Measurements from ENCODE around the gene ANKS1B.

Gene ANKS1B

DNA sequence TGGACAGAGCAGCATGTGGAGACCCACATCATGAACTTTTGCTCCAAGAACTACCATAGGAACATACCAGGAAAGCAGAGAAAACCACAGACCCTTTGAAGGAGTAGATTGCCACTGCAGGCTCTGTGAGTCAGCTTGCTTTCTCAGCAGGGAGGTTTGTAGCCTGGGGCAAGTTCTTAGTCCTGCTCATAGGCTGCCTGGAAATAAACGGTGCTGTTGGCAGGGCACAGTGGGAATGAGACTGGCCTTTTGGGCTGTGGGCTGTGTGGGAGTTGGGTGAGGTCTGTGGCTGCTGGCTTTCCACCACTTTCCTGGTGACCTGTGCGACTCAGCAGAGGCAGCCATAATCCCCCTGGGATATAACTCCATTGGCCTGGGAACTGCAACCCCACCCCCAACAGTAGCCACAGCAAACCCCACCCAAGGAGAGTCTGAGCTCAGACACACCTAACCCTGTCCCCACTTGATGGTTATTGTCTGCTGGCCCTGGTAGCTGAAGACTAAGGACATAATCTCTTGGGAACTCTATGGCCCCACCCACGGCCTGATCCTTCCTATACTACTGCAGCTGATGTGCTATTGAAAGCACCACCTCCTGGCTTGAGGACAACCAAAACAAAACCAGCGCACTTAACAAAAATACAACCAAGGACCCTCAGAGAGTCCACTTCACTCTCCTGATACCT is 529.2 kb downstream of the ANKS1B start:
- Histone ChIP-seq H3K4me3 (ENCODE audit: low read length in 2 of 2) (no peak overlapping the region), H3K9me3 (ENCODE audit: control insufficient read depth in 2 of 2, low read length in 2 of 2) (no peaks in the 10 kb centered on the region), H3K27me3 (ENCODE audit: control insufficient read depth in 1 of 2, insufficient read depth in 2 of 2, low read length in 2 of 2) (no peaks in the 10 kb centered on the region), H3K36me3 (ENCODE audit: control insufficient read depth in 2 of 2, insufficient read depth in 2 of 2, low read length in 2 of 2) (no peaks in the 10 kb centered on the region), H3K9ac (ENCODE audit: low read length in 2 of 2) (no peak overlapping the region), H3K27ac (ENCODE audit: low read length) (no peak overlapping the region), H3K4me1 (ENCODE audit: control insufficient read depth, insufficient read depth, low read length) (peaks cover 5% of the 10 kb centered on the region)

DNA sequence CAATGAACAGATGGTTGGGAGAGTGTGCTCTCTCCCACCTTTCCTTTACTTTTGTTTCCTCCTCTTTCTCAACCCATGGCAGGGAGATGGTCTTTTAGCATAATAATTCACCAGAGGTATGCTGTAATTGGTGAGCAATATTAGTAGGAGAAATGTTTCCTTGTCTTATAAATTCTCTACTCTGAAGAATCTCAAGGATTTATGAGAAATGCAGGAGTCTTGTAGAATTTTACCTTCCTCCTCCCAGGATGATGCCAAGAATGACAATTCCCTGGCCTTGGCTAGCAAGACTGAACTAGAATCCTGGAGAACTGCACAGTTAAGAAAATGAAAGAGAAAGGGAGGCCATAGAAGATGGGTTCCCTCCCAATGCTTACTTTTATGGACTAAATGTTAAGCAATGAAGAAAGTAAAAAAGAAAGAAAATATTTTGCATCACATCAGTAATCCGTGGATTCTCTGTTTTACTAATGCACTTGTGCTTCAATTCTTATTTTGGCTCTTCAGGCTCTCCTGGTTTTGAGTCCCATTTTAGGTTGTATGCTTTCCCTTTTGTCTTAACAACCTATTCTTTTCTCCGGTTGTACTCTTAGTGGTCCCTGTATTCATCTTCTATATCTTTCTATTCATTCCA is 530.1 kb downstream of the ANKS1B start:
- H3K36me3 ChIP-seq (ENCODE audit: control insufficient read depth in 2 of 2, insufficient read depth in 2 of 2, low read length in 2 of 2): no peaks in the 10 kb centered on the region
- no peak overlapping the region for H3K4me3 ChIP-seq (ENCODE audit: low read length in 2 of 2)
- no peaks in the 10 kb centered on the region for H3K27me3 ChIP-seq (ENCODE audit: control insufficient read depth in 1 of 2, insufficient read depth in 2 of 2, low read length in 2 of 2)
- H3K27ac ChIP-seq (ENCODE audit: low read length): no peak overlapping the region
- H3K9ac ChIP-seq (ENCODE audit: low read length in 2 of 2): no peak overlapping the region
- peaks cover 5% of the 10 kb centered on the region for H3K4me1 ChIP-seq (ENCODE audit: control insufficient read depth, insufficient read depth, low read length)
- no peaks in the 10 kb centered on the region for H3K9me3 ChIP-seq (ENCODE audit: control insufficient read depth in 2 of 2, low read length in 2 of 2)

GRCh38 chr12:99453836-99454538 is 530.7 kb downstream of the ANKS1B start:
- Histone ChIP-seq H3K9ac (ENCODE audit: low read length in 2 of 2) (no peak overlapping the region), H3K36me3 (ENCODE audit: control insufficient read depth in 2 of 2, insufficient read depth in 2 of 2, low read length in 2 of 2) (no peaks in the 10 kb centered on the region), H3K27ac (ENCODE audit: low read length) (peak overlapping the region; percentile 25), H3K9me3 (ENCODE audit: control insufficient read depth in 2 of 2, low read length in 2 of 2) (no peaks in the 10 kb centered on the region), H3K4me3 (ENCODE audit: low read length in 2 of 2) (no peak overlapping the region), H3K4me1 (ENCODE audit: control insufficient read depth, insufficient read depth, low read length) (peaks cover 5% of the 10 kb centered on the region), H3K27me3 (ENCODE audit: control insufficient read depth in 1 of 2, insufficient read depth in 2 of 2, low read length in 2 of 2) (no peaks in the 10 kb centered on the region)

- Histone ChIP-seq H3K27ac (ENCODE audit: low read length) (no peak overlapping the region), H3K4me3 (ENCODE audit: low read length in 2 of 2) (no peak overlapping the region), H3K36me3 (ENCODE audit: control insufficient read depth in 2 of 2, insufficient read depth in 2 of 2, low read length in 2 of 2) (no peaks in the 10 kb centered on the region), H3K9ac (ENCODE audit: low read length in 2 of 2) (no peak overlapping the region), H3K4me1 (ENCODE audit: control insufficient read depth, insufficient read depth, low read length) (peaks cover 5% of the 10 kb centered on the region), H3K9me3 (ENCODE audit: control insufficient read depth in 2 of 2, low read length in 2 of 2) (no peaks in the 10 kb centered on the region), H3K27me3 (ENCODE audit: control insufficient read depth in 1 of 2, insufficient read depth in 2 of 2, low read length in 2 of 2) (no peaks in the 10 kb centered on the region)
Observed at GRCh38 chr12:99450036-99450630, 534.6 kb downstream of the ANKS1B start.

GRCh38 chr12:99444859-99445316 is 539.8 kb downstream of the ANKS1B start:
- H3K9me3 ChIP-seq (ENCODE audit: control insufficient read depth in 2 of 2, low read length in 2 of 2): no peaks in the 10 kb centered on the region
- no peaks in the 10 kb centered on the region for H3K4me1 ChIP-seq (ENCODE audit: control insufficient read depth, insufficient read depth, low read length)
- H3K4me3 ChIP-seq (ENCODE audit: low read length in 2 of 2): no peak overlapping the region
- no peaks in the 10 kb centered on the region for H3K27me3 ChIP-seq (ENCODE audit: control insufficient read depth in 1 of 2, insufficient read depth in 2 of 2, low read length in 2 of 2)
- no peak overlapping the region for H3K9ac ChIP-seq (ENCODE audit: low read length in 2 of 2)
- H3K36me3 ChIP-seq (ENCODE audit: control insufficient read depth in 2 of 2, insufficient read depth in 2 of 2, low read length in 2 of 2): no peaks in the 10 kb centered on the region
- H3K27ac ChIP-seq (ENCODE audit: low read length): no peak overlapping the region

- Histone ChIP-seq H3K4me1 (ENCODE audit: control insufficient read depth, insufficient read depth, low read length) (no peaks in the 10 kb centered on the region), H3K27ac (ENCODE audit: low read length) (no peak overlapping the region), H3K9ac (ENCODE audit: low read length in 2 of 2) (no peak overlapping the region), H3K4me3 (ENCODE audit: low read length in 2 of 2) (no peak overlapping the region), H3K36me3 (ENCODE audit: control insufficient read depth in 2 of 2, insufficient read depth in 2 of 2, low read length in 2 of 2) (no peaks in the 10 kb centered on the region), H3K27me3 (ENCODE audit: control insufficient read depth in 1 of 2, insufficient read depth in 2 of 2, low read length in 2 of 2) (no peaks in the 10 kb centered on the region), H3K9me3 (ENCODE audit: control insufficient read depth in 2 of 2, low read length in 2 of 2) (no peaks in the 10 kb centered on the region)
Observed at GRCh38 chr12:99442758-99443157, 542.0 kb downstream of the ANKS1B start.

DNA sequence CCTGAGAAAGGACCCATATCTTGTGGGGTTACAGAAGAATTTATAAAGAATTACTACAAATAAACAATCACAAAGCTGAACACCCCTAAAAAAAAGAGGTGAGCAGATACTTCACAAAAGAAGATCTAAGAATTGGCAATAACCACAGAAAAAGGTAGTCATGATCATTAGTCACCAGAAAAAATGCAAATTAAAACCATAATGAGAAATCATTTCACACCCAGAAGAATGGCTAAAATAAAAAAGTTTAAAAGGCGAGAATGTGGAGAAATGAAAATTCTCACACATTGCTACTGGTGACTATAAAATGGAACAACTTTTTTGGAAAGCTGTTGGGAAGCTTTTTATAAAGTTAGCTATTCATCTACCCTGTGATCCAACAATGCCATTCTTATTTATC is 545.3 kb downstream of the ANKS1B start:
- Histone ChIP-seq H3K36me3 (ENCODE audit: control insufficient read depth in 2 of 2, insufficient read depth in 2 of 2, low read length in 2 of 2) (no peaks in the 10 kb centered on the region), H3K27ac (ENCODE audit: low read length) (no peak overlapping the region), H3K4me3 (ENCODE audit: low read length in 2 of 2) (no peak overlapping the region), H3K9ac (ENCODE audit: low read length in 2 of 2) (no peak overlapping the region), H3K9me3 (ENCODE audit: control insufficient read depth in 2 of 2, low read length in 2 of 2) (no peaks in the 10 kb centered on the region), H3K27me3 (ENCODE audit: control insufficient read depth in 1 of 2, insufficient read depth in 2 of 2, low read length in 2 of 2) (no peaks in the 10 kb centered on the region), H3K4me1 (ENCODE audit: control insufficient read depth, insufficient read depth, low read length) (no peaks in the 10 kb centered on the region)

DNA sequence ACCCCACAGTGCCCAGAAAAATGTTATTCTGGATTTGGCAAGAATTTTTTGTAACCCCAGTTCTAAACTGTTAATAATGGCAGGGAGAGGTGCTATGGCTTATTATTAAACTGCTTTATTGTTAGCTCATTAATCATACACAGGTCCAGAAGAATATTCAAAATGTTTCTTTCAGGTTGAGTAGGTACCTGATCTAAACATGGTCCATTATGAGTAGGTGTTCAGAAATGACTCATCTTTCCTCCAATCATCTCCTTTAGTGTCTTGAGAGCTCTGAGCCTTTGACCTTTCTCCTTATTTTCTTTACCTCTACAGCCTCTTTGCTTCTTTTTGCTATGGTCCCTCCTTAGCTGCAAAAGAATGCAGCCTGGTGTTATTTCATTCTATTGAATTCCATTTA is 548.2 kb downstream of the ANKS1B start:
- Histone ChIP-seq H3K9ac (ENCODE audit: low read length in 2 of 2) (no peak overlapping the region), H3K27me3 (ENCODE audit: control insufficient read depth in 1 of 2, insufficient read depth in 2 of 2, low read length in 2 of 2) (no peaks in the 10 kb centered on the region), H3K9me3 (ENCODE audit: control insufficient read depth in 2 of 2, low read length in 2 of 2) (no peaks in the 10 kb centered on the region), H3K4me1 (ENCODE audit: control insufficient read depth, insufficient read depth, low read length) (no peaks in the 10 kb centered on the region), H3K27ac (ENCODE audit: low read length) (no peak overlapping the region), H3K36me3 (ENCODE audit: control insufficient read depth in 2 of 2, insufficient read depth in 2 of 2, low read length in 2 of 2) (no peaks in the 10 kb centered on the region), H3K4me3 (ENCODE audit: low read length in 2 of 2) (no peak overlapping the region)

DNA sequence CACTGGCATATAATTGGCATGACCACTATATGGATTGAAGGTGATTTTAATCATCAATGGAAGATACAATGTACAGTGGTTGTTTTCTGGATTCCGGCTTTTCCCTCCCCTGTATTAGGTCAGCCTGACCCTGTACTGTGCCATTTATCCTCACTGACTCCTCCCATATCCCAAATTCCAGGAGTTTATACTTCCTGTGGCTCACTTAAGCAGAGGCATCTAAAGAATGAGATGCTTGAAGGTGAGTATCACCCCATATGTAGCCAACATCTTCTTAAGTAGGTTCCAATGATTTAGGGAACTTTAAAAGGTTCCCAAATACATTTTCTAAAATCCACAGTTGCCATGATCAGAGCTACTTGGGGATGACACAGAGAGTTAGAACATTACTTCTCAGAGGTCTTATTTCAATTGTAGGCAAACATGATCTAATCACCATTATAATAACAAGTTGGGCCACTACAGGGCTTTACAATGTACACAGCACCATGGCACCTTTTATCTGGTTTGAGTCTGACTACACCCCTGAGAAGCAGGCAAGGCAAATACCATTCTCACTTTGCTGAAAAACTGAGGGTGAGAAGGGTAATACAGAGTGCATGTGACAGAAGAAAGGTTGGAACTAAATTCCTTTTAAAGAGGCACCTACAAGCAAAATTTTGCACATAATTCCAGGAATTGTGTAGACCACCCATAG is 549.5 kb downstream of the ANKS1B start:
- H3K4me1 ChIP-seq (ENCODE audit: control insufficient read depth, insufficient read depth, low read length): no peaks in the 10 kb centered on the region
- H3K9ac ChIP-seq (ENCODE audit: low read length in 2 of 2): no peak overlapping the region
- H3K27ac ChIP-seq (ENCODE audit: low read length): no peak overlapping the region
- H3K4me3 ChIP-seq (ENCODE audit: low read length in 2 of 2): no peak overlapping the region
- no peaks in the 10 kb centered on the region for H3K27me3 ChIP-seq (ENCODE audit: control insufficient read depth in 1 of 2, insufficient read depth in 2 of 2, low read length in 2 of 2)
- H3K36me3 ChIP-seq (ENCODE audit: control insufficient read depth in 2 of 2, insufficient read depth in 2 of 2, low read length in 2 of 2): no peaks in the 10 kb centered on the region
- H3K9me3 ChIP-seq (ENCODE audit: control insufficient read depth in 2 of 2, low read length in 2 of 2): no peaks in the 10 kb centered on the region

GRCh38 chr12:99433155-99433554 is 551.6 kb downstream of the ANKS1B start:
- Histone ChIP-seq H3K27me3 (ENCODE audit: control insufficient read depth in 1 of 2, insufficient read depth in 2 of 2, low read length in 2 of 2) (no peaks in the 10 kb centered on the region), H3K9ac (ENCODE audit: low read length in 2 of 2) (no peak overlapping the region), H3K4me1 (ENCODE audit: control insufficient read depth, insufficient read depth, low read length) (no peaks in the 10 kb centered on the region), H3K4me3 (ENCODE audit: low read length in 2 of 2) (no peak overlapping the region), H3K27ac (ENCODE audit: low read length) (no peak overlapping the region), H3K36me3 (ENCODE audit: control insufficient read depth in 2 of 2, insufficient read depth in 2 of 2, low read length in 2 of 2) (no peaks in the 10 kb centered on the region), H3K9me3 (ENCODE audit: control insufficient read depth in 2 of 2, low read length in 2 of 2) (no peaks in the 10 kb centered on the region)

All from stomach smooth muscle (tissue), 2 donors.